ENCODE data around the gene PCED1B. TPM values are rescaled to one million over a fixed set of nuclear protein-coding genes. Genes with fewer than 3 reads are reported as not detected.
"Not testable (repeated sequence)": the region's sequence is repeated elsewhere in the genome, so short reads cannot be mapped to it uniquely, and the experiment has no call there.

PCED1B gene
- total and polyA plus RNA-seq, 4 donors, result 2.2 to 8.2 (median 3.8) TPM

DNA sequence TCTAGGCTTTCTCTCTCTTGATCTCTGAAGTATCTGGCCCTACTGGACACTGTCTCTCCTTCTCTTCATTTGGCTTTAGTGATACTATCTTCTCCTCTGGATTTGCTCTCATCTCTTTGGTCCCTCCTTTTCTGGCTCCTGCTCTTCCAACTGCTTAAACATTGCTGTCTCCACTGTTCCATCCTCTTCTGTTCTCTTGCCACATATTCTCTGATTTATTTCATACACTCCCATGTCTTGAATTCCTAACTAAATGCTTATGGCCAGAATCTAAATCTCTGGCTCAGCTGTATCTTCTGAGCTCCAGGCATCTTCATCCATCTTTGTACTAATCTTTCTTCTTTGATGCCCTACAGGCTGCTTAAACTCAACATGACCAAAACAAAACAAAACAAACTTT, 25.5 kb upstream of the PCED1B start:
- peaks cover 0 to 9% (median 3%) of the 10 kb centered on the region in 4 donors for H3K9me3 ChIP-seq (ENCODE audit: control insufficient read depth in 4 of 4, insufficient read depth in 3 of 4, low read length in 3 of 4)
- H3K4me3 ChIP-seq, result no peak overlapping the region
- DNase-seq (no peak), ATAC-seq (ENCODE audit: insufficient read depth, low FRiP score) (no peak)
- no peak overlapping the region for H3K9ac ChIP-seq (ENCODE audit: insufficient read depth in 1 of 2, low read length in 2 of 2)
- H3K36me3 ChIP-seq (ENCODE audit: control insufficient read depth in 4 of 4, insufficient read depth in 4 of 4, low read length in 4 of 4), result no peaks in the 10 kb centered on the region
- no peak overlapping the region for H3K27ac ChIP-seq (ENCODE audit: low read depth in 1 of 2, low read length in 1 of 2)
- no peaks in the 10 kb centered on the region for H3K4me1 ChIP-seq (ENCODE audit: control insufficient read depth in 5 of 5, insufficient read depth in 5 of 5, low read length in 5 of 5)
- TF ChIP-seq CTCF (IDR thresholded peaks at IDR 0.05; ENCODE audit: control extremely low read depth, extremely low read depth), result no peak
- H3K27me3 ChIP-seq (ENCODE audit: control insufficient read depth in 3 of 3, insufficient read depth in 3 of 3, low read length in 2 of 3), result no peaks in the 10 kb centered on the region

- DNase-seq (no peak), ATAC-seq (ENCODE audit: insufficient read depth, low FRiP score) (no peak)
- no peak for TF ChIP-seq CTCF (IDR thresholded peaks at IDR 0.05; ENCODE audit: control extremely low read depth, extremely low read depth)
- H3K4me1 ChIP-seq (ENCODE audit: control insufficient read depth in 5 of 5, insufficient read depth in 5 of 5, low read length in 5 of 5), result no peaks in the 10 kb centered on the region
- no peak overlapping the region for H3K9ac ChIP-seq (ENCODE audit: insufficient read depth in 1 of 2, low read length in 2 of 2)
- no peaks in the 10 kb centered on the region for H3K27me3 ChIP-seq (ENCODE audit: control insufficient read depth in 3 of 3, insufficient read depth in 3 of 3, low read length in 2 of 3)
- no peak overlapping the region for H3K27ac ChIP-seq (ENCODE audit: low read depth in 1 of 2, low read length in 1 of 2)
- peaks cover 0 to 9% (median 3%) of the 10 kb centered on the region in 4 donors for H3K9me3 ChIP-seq (ENCODE audit: control insufficient read depth in 4 of 4, insufficient read depth in 3 of 4, low read length in 3 of 4)
- H3K36me3 ChIP-seq (ENCODE audit: control insufficient read depth in 4 of 4, insufficient read depth in 4 of 4, low read length in 4 of 4), result no peaks in the 10 kb centered on the region
- 86 to 90% methylated on average over 4 of the region's 4 CpGs for WGBS, 2 donors
- H3K4me3 ChIP-seq, result no peak overlapping the region
These were observed 24.8 kb upstream of the PCED1B start for GRCh38 chr12:47054659-47055058.

- 61 to 70% methylated on average over 3 of the region's 3 CpGs for WGBS, 2 donors
- H3K4me1 ChIP-seq (ENCODE audit: control insufficient read depth in 5 of 5, insufficient read depth in 5 of 5, low read length in 5 of 5); H3K36me3 ChIP-seq (ENCODE audit: control insufficient read depth in 4 of 4, insufficient read depth in 4 of 4, low read length in 4 of 4); H3K27me3 ChIP-seq (ENCODE audit: control insufficient read depth in 3 of 3, insufficient read depth in 3 of 3, low read length in 2 of 3); ATAC-seq (ENCODE audit: insufficient read depth, low FRiP score); H3K9ac ChIP-seq (ENCODE audit: insufficient read depth in 1 of 2, low read length in 2 of 2); H3K4me3 ChIP-seq; H3K27ac ChIP-seq (ENCODE audit: low read depth in 1 of 2, low read length in 1 of 2); H3K9me3 ChIP-seq (ENCODE audit: control insufficient read depth in 4 of 4, insufficient read depth in 3 of 4, low read length in 3 of 4); DNase-seq: not testable (repeated sequence)
These were observed 23.6 kb upstream of the PCED1B start for GRCh38 chr12:47055856-47056255.

DNA sequence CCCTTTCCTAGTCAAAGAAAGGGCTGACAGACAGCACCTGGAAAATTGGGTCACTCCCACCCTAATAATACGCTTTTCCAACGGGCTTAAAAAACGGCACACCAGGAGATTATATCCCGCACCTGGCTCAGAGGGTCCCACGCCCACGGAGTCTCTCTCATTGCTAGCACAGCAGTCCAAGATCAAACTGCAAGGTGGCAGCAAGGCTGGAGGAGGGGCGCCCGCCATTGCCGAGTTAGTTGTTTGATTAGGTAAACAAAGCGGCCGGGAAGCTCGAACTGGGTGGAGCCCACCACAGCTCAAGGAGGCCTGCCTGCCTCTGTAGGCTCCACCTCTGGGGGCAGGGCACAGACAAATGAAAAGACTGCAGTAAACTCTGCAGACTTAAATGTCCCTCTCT, 22.5 kb upstream of the PCED1B start:
- not testable (repeated sequence) for H3K27me3 ChIP-seq (ENCODE audit: control insufficient read depth in 3 of 3, insufficient read depth in 3 of 3, low read length in 2 of 3); H3K36me3 ChIP-seq (ENCODE audit: control insufficient read depth in 4 of 4, insufficient read depth in 4 of 4, low read length in 4 of 4); H3K4me3 ChIP-seq; DNase-seq; H3K4me1 ChIP-seq (ENCODE audit: control insufficient read depth in 5 of 5, insufficient read depth in 5 of 5, low read length in 5 of 5); ATAC-seq (ENCODE audit: insufficient read depth, low FRiP score); H3K9ac ChIP-seq (ENCODE audit: insufficient read depth in 1 of 2, low read length in 2 of 2); H3K9me3 ChIP-seq (ENCODE audit: control insufficient read depth in 4 of 4, insufficient read depth in 3 of 4, low read length in 3 of 4); H3K27ac ChIP-seq (ENCODE audit: low read depth in 1 of 2, low read length in 1 of 2)
- 91 to 93% methylated on average over 9 to 12 of the region's 12 CpGs for WGBS, 2 donors

- WGBS, 2 donors, result 91 to 100% methylated on average over 1 to 2 of the region's 2 CpGs
- H3K4me3 ChIP-seq; H3K27me3 ChIP-seq (ENCODE audit: control insufficient read depth in 3 of 3, insufficient read depth in 3 of 3, low read length in 2 of 3); H3K9me3 ChIP-seq (ENCODE audit: control insufficient read depth in 4 of 4, insufficient read depth in 3 of 4, low read length in 3 of 4); H3K36me3 ChIP-seq (ENCODE audit: control insufficient read depth in 4 of 4, insufficient read depth in 4 of 4, low read length in 4 of 4); H3K4me1 ChIP-seq (ENCODE audit: control insufficient read depth in 5 of 5, insufficient read depth in 5 of 5, low read length in 5 of 5); H3K27ac ChIP-seq (ENCODE audit: low read depth in 1 of 2, low read length in 1 of 2); H3K9ac ChIP-seq (ENCODE audit: insufficient read depth in 1 of 2, low read length in 2 of 2); DNase-seq; ATAC-seq (ENCODE audit: insufficient read depth, low FRiP score): not testable (repeated sequence)
These were observed 20.8 kb upstream of the PCED1B start for GRCh38 chr12:47058640-47059039.

Data from lung (tissue), 12 donors.